RPMI8226 (cell line): ENCODE results near the gene IFNA10.
A peak's percentile ranks its signal among the peaks of the same experiment; 100 is the strongest.
"Not testable (repeated sequence)": the region's sequence is repeated elsewhere in the genome, so short reads cannot be mapped to it uniquely, and the experiment has no call there.

ENCODE experiments used
- DNase-seq: peaks from one replicate; pipeline ENCODE4 v3.0.0-alpha.2; 2015

The IFNA10 gene

DNA sequence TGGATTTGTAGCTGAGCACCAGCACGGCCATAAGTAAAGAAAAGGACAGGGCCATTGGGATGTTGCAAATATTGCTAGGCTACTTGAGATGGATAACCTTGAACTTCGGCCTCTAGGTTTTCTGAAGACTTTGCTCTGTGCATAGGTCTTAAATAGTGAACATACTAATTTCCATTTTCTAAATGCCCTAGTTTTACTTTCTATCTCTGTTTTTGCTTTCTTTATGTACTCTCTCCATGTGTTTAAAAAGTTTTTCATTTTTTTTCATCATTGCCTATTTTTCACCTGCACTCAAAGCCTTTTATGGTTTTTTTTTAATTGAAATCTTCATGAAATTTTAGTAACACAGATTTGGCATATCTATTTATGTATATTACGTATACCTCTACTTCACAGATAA, at the start of gene IFNA10:
Gene IFNA10, minus strand, starts transcription at position 101 of the 400 bp plus-strand sequence. Its CDS starts 46 bp downstream, at position 55.
- DNase-seq, result not testable (repeated sequence)

DNA sequence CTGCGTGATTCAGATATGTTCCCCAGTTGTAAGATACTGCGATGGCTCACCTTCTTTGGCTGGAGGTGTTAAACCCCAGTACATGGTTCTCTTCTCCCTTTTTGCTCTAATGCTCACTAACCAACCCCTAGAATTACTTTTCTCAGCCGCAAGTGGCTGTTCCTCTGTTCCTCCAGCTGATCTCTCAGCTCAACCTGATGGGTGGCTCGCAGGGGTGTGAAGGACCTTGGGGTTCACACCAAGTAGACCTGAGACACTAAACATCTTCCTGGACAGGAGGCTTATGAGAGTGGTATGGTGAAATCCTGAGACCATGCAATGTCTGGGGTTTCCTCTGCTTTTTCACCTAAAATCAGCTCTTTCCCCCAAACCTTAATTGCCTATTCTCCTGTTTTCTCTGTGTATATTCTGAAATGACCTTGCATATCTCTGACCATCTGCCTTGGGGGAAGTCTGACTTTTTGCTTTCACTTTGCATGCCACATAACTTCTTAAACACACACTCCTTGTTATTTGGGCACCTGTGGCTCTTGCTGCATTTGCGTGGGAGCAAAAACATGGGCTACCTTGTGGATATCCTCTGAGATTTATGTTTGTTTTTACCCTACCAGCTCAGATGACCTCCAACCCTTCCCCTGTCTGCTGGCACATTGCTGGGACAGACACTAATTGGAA, 48.7 kb upstream of the IFNA10 start:
- DNase-seq, result peak; percentile 17

DNA sequence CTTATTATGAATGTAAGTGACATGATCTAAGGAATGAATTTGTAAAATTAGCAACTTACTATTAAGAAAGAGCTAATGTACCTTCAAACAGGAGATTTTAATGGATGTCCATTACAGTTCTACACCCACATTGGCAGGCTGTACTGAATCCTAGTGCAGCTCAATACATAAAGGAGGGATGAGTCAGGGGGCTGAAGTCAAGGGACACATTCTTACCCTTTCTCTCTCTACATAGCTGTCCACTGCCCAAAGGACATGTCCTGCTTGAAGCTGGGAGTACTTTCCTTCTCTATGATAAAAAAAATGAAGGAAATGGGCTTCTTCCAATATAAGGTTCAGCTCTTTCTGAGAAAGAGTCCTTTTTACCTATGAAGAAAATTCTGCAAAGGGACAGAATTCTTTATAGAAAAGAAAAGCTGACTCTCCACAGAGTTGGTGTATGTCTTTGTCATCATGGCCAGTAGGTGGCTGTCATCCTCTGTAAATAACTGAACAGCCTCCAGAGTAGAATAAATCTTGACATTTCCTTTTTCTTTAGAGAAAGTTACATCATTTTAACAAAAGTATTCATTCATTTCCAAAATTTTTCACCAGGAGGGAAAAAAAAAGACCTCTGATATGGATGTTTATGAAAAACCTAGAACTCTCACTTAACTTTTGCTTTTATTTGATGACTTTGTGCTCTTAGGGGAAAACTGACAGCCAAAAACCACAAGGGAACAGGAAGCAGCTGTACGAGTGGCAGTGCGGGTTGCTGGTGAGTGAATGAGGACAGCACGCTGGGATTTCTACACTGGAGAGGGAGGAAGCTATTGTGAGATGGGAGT, 46.0 kb upstream of the IFNA10 start:
- DNase-seq, result peak; percentile 49

DNA sequence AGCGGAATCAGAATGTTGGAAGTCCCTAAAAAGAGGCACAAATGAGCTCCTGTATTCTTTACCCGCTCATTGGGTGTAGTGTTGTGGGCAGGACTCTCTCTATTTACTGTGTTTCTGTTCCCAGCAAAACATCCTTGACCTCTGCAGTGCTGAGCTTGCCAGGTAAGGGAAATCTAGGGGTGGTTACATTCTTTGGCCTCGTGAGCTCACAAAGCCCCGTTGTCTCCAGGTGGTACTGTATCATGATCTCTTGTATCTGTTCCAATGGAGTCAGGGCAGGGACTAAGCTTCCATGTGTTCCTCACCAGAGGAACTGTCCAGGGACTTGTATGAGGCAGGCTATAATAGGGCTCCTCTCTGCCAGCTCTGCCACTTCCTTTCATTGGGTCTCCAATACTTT, 44.7 kb upstream of the IFNA10 start:
- no peak for DNase-seq

DNA sequence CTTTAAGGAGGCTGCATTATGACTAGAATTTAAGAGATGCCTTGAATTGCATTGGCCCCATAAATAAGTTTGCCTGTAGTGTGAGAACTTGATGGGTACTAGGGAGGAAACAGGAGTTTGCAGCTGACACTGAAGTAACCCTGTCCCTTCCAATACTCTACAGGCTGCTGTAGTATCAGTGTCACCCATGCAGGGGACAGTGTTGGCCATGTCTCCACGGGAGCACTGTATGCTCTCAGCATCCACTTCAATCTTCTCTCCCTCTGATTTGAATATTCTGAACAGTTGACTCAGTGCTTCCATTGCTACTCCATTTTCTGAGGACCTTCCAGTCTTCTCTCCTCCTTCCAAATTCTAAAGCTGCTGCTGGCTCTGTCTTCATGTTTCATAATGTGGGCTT, 44.2 kb upstream of the IFNA10 start:
- DNase-seq, result no peak

DNA sequence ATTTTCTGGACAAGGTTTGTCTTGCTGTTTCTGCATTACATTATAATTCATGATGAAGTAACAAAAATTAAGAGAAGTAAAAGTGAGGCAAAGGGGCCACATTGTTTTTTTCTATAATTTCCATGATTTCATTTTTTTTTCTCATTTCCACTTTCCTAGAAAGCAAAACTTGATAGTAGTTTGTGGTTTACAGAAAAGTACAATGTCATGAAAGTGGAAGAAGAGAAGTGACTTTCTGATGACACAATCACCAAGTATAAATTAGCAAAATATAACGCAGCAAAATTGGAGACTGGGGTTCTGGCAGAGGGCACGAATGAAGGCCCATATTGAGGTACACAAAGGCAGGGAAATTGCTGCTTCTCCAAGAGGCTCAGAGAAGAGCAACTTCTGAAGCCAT, 37.9 kb upstream of the IFNA10 start:
- no peak for DNase-seq

DNA sequence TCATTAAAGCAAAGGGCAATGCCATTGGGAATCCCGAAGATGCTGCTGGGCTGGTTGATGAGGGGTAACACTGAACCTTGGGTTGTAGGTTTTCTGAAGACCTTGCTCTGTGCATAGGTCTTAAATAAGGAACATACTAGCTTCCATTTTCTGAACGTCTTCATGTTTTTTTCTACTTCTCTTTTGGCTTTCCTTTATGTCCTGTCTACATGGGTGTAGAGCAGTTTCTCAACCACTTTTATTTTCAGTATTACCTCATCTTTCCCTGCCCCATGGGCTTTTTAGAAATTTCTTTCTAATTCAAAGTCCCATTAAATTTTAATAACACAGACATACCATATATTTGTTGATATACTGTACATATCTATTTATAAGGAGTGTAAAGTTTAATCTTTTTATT, 33.0 kb upstream of the IFNA10 start, which contains the start of gene IFNA14:
Gene IFNA14, minus strand, starts transcription at position 95 of the 400 bp plus-strand sequence. Its CDS starts 70 bp downstream, at position 25.
- DNase-seq, result no peak

DNA sequence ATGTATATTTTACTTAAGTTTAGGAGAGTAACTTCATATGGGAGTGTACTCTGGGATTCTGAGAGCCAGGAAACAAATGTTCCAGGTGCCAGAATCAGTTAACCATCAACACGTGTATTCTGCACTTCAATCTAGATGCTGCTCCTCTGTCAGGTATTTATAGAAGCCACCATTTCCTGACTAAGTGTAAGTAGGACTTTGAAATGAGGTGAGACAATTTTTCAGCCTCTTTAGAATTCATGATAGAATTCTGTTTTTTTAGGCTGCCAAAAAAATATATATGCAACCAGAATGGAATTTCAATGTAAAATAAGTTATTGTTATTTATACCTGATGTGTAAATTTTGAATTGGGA, 29.4 kb upstream of the IFNA10 start:
- not testable (repeated sequence) for DNase-seq

DNA sequence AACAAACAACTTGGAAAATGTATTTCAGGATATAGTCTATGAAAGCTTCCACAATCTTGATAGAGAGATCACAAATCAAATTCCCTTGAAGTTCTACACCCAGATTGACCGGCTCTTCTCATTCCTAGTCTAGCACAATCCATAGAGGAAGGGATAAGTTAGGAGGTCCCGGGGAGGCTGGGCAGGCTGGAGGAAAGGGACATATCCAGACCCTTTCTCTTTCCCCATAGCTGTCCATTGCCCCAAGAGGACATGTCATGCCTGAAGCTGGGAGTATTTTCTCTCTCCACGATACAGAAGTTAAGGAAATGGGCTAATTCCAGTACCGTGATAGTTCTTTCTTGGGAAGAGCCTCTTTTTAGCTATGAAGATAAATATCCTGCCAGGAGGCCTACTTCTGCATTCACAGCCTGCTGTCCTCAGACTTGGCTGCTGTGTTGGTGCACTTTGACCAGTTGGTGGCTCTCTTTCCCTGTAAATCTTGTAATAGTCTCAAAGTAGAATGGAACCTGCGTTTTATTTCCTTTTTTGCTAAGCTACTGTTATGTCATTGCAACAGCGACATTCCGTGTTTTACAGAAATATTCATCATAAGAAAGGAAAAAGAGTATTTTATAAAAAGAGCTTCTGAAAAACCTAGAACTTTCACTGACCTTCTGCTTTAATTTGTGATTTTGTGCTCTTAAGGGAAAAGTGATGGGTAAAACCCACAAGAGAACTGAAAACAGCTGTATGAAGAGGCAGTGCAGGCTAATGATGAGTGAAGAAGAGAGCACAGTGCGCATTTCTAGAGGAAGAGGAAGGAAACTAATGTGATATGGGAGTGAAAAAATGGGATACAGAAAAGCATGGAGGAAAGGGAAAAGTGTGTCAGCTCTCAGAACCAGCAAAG, 28.8 kb upstream of the IFNA10 start:
- DNase-seq, result peak; percentile 64

DNA sequence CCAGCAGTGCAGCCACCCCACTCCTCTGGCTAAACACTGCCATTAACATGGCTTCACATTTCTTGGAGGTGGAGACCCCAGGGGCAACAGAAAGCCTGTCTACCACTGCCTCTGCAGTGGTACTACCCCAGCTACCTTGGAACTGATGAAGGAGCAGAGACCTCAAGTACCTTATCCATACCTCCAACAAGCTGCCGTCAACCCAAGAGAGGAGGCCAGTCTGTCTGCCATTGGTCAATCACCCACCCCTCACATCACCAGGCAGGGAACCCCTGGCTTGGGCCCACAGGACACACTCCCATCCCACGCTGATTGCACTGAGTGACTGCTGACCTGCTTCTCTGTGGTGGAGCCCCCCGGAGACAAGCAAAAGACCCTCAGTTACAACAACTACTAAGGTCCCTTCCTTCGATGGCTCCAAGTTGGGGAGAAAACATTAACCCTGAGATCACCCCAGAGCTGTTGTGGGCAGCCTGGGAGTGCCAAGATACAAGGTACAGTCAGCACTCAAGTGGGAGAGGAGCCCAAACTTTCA, 27.3 kb upstream of the IFNA10 start:
- no peak for DNase-seq

DNA sequence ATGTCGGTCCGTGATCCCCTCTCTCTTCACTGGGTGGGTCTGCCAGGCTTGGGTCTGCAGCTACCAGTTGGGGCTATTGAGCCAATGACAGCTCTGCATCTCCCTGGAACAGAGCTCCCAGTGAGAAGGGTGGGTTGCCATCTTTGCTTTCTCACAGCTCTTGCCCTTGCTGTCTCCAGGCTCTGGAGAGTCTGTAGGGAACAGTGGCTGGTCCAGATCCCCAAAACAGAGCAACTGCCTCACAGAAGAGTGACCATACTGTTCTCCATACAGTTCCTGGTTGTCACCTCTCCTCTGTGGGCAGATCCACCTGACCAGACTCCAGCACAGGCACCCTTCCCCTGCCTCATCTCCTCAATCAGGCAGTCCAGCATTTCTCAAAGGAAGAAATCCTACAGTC, 26.3 kb upstream of the IFNA10 start:
- no peak for DNase-seq

DNA sequence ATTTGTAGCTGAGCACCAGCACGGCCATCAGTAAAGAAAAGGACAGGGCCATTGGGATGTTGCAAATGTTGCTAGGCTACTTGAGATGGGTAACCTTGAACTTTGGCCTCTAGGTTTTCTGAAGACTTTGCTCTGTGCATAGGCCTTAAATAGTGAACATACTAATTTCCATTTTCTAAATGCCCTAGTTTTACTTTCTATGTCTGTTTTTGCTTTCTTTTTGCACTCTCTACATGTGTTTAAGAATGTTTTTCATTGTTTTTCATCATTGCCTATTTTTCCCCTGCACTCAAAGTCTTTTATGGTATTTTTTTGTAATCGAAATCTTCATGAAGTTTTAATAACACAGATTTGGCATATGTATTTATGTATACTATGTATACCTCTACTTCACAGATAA, 21.2 kb upstream of the IFNA10 start, which contains the start of gene IFNA17:
Gene IFNA17, minus strand, starts transcription at position 101 of the 400 bp plus-strand sequence. Its CDS starts 49 bp downstream, at position 52.
- no peak for DNase-seq

DNA sequence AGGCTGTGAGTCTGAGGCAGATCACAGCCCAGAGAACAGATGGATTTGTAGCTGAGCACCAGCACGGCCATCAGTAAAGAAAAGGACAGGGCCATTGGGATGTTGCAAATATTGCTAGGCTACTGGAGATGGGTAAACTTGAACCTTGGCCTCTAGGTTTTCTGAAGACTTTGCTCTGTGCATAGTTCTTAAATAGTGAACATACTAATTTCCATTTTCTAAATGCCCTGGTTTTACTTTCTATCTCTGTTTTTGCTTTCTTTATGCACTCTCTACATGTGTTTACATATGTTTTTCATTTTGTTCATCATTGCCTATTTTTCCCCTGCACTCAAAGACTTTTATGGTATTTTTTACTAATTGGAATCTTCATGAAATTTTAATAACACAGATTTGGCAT, 10.3 kb upstream of the IFNA10 start, which contains the start of gene IFNA16:
Gene IFNA16, minus strand, starts transcription at position 101 of the 400 bp plus-strand sequence. Its CDS starts 6 bp downstream, at position 95.
- not testable (repeated sequence) for DNase-seq

DNA sequence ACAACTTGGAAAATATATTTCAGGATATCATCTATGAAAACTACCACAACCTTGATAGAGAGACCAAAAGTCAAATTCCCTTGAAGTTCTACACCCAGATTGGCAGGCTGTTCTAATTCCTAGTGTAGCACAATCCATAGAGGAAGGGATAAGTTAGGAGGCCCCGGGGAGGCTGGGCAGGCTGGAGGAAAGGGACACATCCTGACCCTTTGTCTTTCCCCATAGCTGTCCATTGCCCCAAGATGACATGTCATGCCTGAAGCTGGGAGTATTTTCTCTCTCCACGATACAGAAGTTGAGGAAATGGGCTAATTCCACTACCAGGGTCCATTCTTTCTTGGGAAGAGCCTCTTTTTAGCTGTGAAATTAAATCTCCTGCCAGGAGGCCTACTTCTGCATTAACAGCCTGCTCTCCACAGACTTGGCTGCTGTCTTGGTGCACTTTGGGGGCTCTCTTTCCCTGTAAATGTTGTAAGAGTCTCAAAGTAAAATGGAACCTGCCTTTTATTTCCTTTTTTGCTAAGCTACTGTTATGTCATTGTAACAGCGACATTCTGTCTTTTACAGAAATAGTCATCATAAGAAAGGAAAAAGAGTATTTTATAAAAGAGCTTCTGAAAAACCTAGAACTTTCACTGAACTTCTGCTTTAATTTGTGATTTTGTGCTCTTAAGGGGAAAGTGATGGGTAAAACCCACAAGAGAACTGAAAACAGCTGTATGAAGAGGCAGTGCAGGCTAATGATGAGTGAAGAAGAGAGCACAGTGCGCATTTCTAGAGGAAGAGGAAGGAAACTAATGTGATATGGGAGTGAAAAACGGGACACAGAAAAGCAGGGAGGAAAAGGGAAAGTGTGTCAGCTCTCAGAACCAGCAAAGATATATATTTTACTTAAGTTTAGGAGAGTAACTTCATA, 6.7 kb upstream of the IFNA10 start:
- DNase-seq, result peak; percentile 8

DNA sequence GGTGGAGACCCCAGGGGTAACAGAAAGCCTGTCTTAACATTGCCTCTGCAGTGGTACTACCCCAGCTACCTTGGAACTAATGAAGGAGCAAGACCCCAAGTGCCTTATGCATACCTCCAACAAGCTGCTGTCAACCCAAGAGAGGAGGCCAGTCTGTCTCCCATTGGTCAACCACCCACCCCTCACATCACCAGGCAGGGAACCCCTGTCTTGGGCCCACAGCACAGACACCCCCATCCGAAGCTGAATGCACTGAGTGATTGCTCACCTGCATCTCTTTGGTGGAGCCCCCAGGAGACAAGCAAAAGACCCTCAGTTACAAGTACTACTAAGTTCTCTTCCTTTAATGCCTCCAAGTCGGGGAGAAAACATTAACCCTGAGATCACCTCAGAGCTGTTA, 5.2 kb upstream of the IFNA10 start:
- DNase-seq, result not testable (repeated sequence)

DNA sequence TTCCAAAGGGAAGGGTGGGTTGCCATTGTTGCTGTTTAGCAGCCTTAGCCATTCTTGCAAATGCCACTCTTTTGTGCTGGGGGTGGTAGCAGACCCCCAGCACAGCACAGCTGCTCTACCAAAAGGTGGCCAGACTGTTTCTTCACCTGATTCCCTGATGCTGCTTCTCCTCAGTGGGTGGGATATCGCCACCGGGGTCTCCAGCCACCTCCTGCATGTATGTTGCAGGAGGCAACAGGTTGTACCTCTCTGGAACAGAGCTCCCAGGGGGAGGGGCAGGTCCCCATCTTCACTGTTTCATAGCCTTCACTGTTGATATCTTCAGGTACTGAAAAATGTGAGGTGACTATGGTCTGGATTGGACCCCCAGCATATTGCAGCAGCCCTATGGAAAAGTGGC, 3.8 kb upstream of the IFNA10 start:
- DNase-seq, result not testable (repeated sequence)

DNA sequence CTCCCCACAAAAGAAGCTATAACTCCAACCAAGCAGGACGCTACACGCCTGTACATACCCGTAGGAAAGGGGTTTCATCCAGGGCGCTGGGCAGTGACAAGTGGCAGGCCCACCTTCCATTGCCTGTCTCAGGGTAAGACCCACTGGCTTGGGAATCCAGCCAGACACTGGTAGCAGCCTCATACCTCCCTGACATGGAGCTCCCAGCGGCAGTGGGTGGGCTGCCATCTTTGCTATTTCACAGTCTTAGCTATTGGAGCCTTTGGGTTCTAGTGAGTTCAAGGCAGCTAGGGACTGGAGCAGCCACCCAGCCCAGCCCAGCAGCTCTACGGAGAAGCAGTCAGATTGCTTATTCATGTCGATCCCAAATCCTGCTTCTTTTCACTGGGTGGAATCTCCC, 3.4 kb upstream of the IFNA10 start:
- no peak for DNase-seq

DNA sequence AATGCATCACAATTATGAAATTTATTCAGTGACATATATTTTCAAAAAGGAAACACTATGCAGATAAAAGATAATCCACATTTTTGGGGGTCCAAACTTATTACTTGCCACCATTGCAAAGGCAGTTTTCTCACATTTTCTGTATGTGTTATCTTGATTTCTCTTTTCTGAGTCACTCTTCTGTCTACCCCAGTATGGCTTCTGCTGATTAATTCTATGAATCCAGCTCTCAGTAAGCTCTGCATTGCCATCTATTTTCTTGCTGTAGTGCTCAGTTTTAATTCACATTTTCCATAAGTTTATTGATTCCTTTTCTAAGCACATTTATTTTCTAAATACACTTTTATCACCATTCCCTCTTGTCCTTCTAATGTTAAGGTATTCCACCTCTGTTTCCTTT, 1.7 kb downstream of the IFNA10 start:
- no peak for DNase-seq

DNA sequence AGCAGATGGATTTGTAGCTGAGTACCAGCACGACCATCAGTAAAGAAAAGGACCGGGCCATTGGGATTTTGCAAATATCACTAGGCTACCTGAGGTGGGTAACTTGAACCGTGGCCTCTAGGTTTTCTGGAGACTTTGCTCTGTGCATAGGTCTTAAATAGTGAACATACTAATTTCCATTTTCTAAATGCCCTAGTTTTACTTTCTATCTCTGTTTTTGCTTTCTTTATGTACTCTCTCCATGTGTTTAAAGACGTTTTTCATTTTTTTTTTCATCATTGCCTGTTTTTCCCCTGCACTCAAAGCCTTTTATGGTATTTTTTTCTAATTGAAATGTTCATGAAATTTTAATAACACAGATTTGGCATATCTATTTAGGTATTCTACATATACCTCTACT, 4.8 kb downstream of the IFNA10 start, which contains the start of gene IFNA7:
Gene IFNA7, minus strand, starts transcription at position 101 of the 400 bp plus-strand sequence. Its CDS starts 40 bp downstream, at position 61.
- DNase-seq, result not testable (repeated sequence)

DNA sequence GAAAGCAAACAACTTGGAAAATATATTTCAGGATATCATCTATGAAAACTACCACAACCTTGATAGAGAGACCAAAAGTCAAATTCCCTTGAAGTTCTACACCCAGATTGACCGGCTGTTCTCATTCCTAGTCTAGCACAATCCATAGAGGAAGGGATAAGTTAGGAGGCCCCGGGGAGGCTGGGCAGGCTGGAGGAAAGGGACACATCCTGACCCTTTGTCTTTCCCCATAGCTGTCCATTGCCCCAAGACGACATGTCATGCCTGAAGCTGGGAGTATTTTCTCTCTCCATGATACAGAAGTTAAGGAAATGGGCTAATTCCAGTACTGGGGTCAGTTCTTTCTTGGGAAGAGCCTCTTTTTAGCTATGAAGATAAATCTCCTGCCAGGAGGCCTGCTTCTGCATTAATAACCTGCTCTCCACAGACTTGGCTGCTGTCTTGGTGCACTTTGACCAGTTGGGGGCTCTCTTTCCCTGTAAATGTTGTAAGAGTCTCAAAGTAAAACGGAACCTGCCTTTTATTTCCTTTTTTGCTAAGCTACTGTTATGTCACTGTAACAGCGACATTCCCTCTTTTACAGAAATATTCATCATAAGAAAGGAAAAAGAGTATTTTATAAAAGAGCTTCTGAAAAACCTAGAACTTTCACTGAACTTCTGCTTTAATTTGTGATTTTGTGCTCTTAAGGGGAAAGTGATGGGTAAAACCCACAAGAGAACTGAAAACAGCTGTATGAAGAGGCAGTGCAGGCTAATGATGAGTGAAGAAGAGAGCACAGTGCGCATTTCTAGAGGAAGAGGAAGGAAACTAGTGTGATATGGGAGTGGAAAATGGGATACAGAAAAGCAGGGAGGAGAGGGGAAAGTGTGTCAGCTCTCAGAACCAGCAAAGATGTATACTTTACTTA, 11.8 kb downstream of the IFNA10 start:
- peak; percentile 24 for DNase-seq
